K562 (cell line): ENCODE data around the gene YEATS2. TPM values are rescaled to one million over a fixed set of nuclear protein-coding genes. Genes with fewer than 3 reads are reported as not detected.

Experiments used
- ATAC-seq: fragments of 200-7000 bp; cut with Tn5 transposase; 3 replicates; pipeline ENCODE4 v1.9.1; 2020; ENCODE audit warnings: moderate library complexity
- BruUV-seq: library from RNA; stranded (reverse); fragments of 400-500 nt; replicated peaks from 2 replicates; lab custom pipeline; 2021; lab: Mats Ljungman, UMichigan
- CTCF ChIA-PET: fragments of 300-600 bp; formaldehyde crosslinking; extraction: SDS; loops from one replicate; lab custom pipeline; 2021; ENCODE audit warnings: low intra/inter-chr PET ratio; lab: Yijun Ruan, JAX
- POLR2A ChIA-PET: fragments of 300-600, 350-650 bp; sonication (Branson Sonifier 250); formaldehyde crosslinking; extraction: SDS; loops from one replicate; lab custom pipeline; 2021; ENCODE audit warnings: antibody characterized with exemption, inconsistent platforms; lab: Yijun Ruan, JAX
- DNase-seq, 4 experiments: peaks; one replicate each; pipeline versions ENCODE4 v3.0.0 to v3.0.0-alpha.2; 2011 to 2018; ENCODE audit warnings: low spot score in 3 of 4, mixed read lengths in 3 of 4; ENCODE audit errors: extremely low read depth in 1 of 4
- FAIRE-seq: peaks from 2 replicates; lab custom pipeline; 2011; peaks lifted over from hg19 to GRCh38; lab: Jason Lieb, UNC
- H2AFZ ChIP-seq: 2 replicates; pipeline ENCODE4 v1.6.0; 2011; ENCODE audit warnings: low read depth, low read length, control low read depth, inconsistent platforms
- H3K27ac ChIP-seq: fragments of 200-600 bp; 3 replicates; pipeline ENCODE4 v1.8.0; 2011; ENCODE audit warnings: low read depth, mild to moderate bottlenecking, control low read depth, inconsistent platforms, low read length, moderate library complexity, mixed read lengths; ENCODE audit errors: extremely low read depth
- H3K27me3 ChIP-seq, 2 experiments: fragments of 300-600 bp in 1 of 2; 2 replicates in 1 of 2; 3 replicates in 1 of 2; pipeline versions ENCODE4 v1.6.0 to v1.8.0; 2011; ENCODE audit warnings: inconsistent platforms in 2 of 2, low read length in 2 of 2, mild to moderate bottlenecking in 1 of 2, mixed read lengths in 1 of 2, moderate library complexity in 1 of 2; ENCODE audit not compliant: control insufficient read depth in 2 of 2, insufficient read depth in 2 of 2
- H3K36me3 ChIP-seq: fragments of 300-600 bp; 3 replicates; pipeline ENCODE4 v1.8.0; 2011; ENCODE audit warnings: mild to moderate bottlenecking, low read length, inconsistent platforms; ENCODE audit not compliant: control insufficient read depth, insufficient read depth
- H3K4me1 ChIP-seq, 2 experiments: fragments of 200-600 bp in 1 of 2; replicated peaks in 1 of 2; 2 replicates in 1 of 2; 3 replicates in 1 of 2; pipeline versions ENCODE4 v1.5.1 to v1.8.0; 2011; ENCODE audit warnings: inconsistent platforms in 2 of 2, low read length in 2 of 2, mild to moderate bottlenecking in 1 of 2, mixed read lengths in 1 of 2, moderate library complexity in 1 of 2; ENCODE audit not compliant: control insufficient read depth in 2 of 2, insufficient read depth in 2 of 2
- H3K4me2 ChIP-seq: 2 replicates; pipeline ENCODE4 v1.6.1; 2011; ENCODE audit warnings: low read length, control low read depth, inconsistent platforms, mixed read lengths; ENCODE audit not compliant: insufficient read depth
- H3K4me3 ChIP-seq: fragments of 200-600 bp; sonication (generic), shearing (Covaris generic); 2 replicates; pipeline ENCODE4 v1.5.1; 2016; ENCODE audit warnings: control low read depth, inconsistent platforms
- H3K79me2 ChIP-seq: fragments of 200-600 bp; 3 replicates; pipeline ENCODE4 v1.8.0; 2011; ENCODE audit warnings: low read length, inconsistent platforms; ENCODE audit not compliant: control insufficient read depth, insufficient read depth
- H3K9ac ChIP-seq, 2 experiments: 2 replicates each; pipeline versions ENCODE4 v1.6.0 to v1.6.1; 2011; ENCODE audit warnings: low read depth in 2 of 2, low read length in 2 of 2, control low read depth in 1 of 2, inconsistent platforms in 1 of 2, mild to moderate bottlenecking in 1 of 2, mixed read lengths in 1 of 2; ENCODE audit not compliant: insufficient read depth in 1 of 2
- H3K9me1 ChIP-seq: one replicate; pipeline ENCODE4 v1.6.0; 2011; ENCODE audit warnings: inconsistent platforms, mild to moderate bottlenecking, low read length, moderate library complexity; ENCODE audit not compliant: control insufficient read depth, insufficient read depth
- H3K9me3 ChIP-seq: replicated peaks from 2 replicates; pipeline ENCODE4 v1.5.1; 2011; ENCODE audit warnings: low read depth, low read length, inconsistent platforms; ENCODE audit not compliant: control insufficient read depth, insufficient read depth
- H4K20me1 ChIP-seq: replicated peaks from 2 replicates; pipeline ENCODE4 v1.6.1; 2011; ENCODE audit warnings: low read length, inconsistent platforms, mixed read lengths; ENCODE audit not compliant: control insufficient read depth, insufficient read depth
- ARID1B ChIP-seq: fragments of 450-650 bp; IDR thresholded peaks from 2 replicates; pipeline ENCODE4 v1.6.1; 2016; ENCODE audit warnings: antibody characterized with exemption, mild to moderate bottlenecking, inconsistent platforms
- CREB1 ChIP-seq, 2 experiments: sonication (generic) in 1 of 2; formaldehyde crosslinking in 1 of 2; IDR thresholded peaks; 2 replicates each; pipeline versions ENCODE4 v1.6.1 to v1.8.0; 2012 to 2022; ENCODE audit warnings: inconsistent platforms in 1 of 2, mild to moderate bottlenecking in 1 of 2, missing genetic modification reagents in 1 of 2, moderate library complexity in 1 of 2
- MECOM ChIP-seq: fragments of 250-450 bp; sonication (Bioruptor Pico); IDR thresholded peaks from 2 replicates; pipeline ENCODE4 v1.8.0; 2022; ENCODE audit warnings: inconsistent platforms
- PHB2 ChIP-seq: fragments of 450-650 bp; IDR thresholded peaks from 2 replicates; pipeline ENCODE4 v1.6.1; 2017; ENCODE audit warnings: low read depth
- SIRT6 ChIP-seq: IDR thresholded peaks from one replicate; pipeline ENCODE4 v1.6.1; 2012; ENCODE audit warnings: low read depth, mild to moderate bottlenecking, control low read depth, inconsistent platforms, low read length, moderate library complexity
- ZKSCAN8 ChIP-seq: fragments of 200-800 bp; sonication (Bioruptor generic); IDR thresholded peaks from 2 replicates; pipeline ENCODE4 v1.6.1; 2016; ENCODE audit warnings: missing genetic modification characterization, missing compliant biosample characterization
- ZNF408 ChIP-seq: fragments of 250-450 bp; sonication (Bioruptor Pico); IDR thresholded peaks from 2 replicates; pipeline ENCODE4 v1.4.0; 2020; ENCODE audit warnings: low read depth, mild to moderate bottlenecking, moderate library complexity
- ZNF445 ChIP-seq: fragments of 250-450 bp; sonication (Bioruptor Pico); IDR thresholded peaks from 2 replicates; pipeline ENCODE4 v1.4.0; 2020; ENCODE audit warnings: low read depth, mild to moderate bottlenecking, moderate library complexity
- WGBS: fragments of 100-300 bp; shearing (Covaris generic); methylation state at CpG from one replicate; pipeline ENCODE4 v1.1.6; 2016; ENCODE audit warnings: low coverage, mixed read lengths; ENCODE audit not compliant: insufficient coverage; ENCODE audit errors: missing lambda C conversion rate; 5-methylcytosine and 5-hydroxymethylcytosine counted together
- in situ Hi-C: fragments of 300-500 bp; cut with MboI; formaldehyde crosslinking; loops from 4 replicates; pipeline ENCODE4 v1.15.0; 2018; ENCODE audit warnings: inconsistent platforms, mixed read lengths
- intact Hi-C: fragments of 100-400 bp; cut with micrococcal nuclease; formaldehyde crosslinking; loops from 2 replicates; pipeline ENCODE4 v1.14.2; 2022
- polyA plus RNA-seq, 8 experiments: library from polyadenylated mRNA; depleted of rRNA in 4 of 8; stranded (reverse) in 5 of 8; unstranded in 3 of 8; fragments of >200 nt; fragmentation: Nextera tagmentation in 2 of 8; fragmentation: Illumina TruSeq in 1 of 8; extraction: Ambion mirVana in 2 of 8; extraction: Trizol in 1 of 8; gene quantifications; 2 replicates each; pipeline versions ENCODE4 v1.2.1 to v1.2.3, GENCODE V29; 2011 to 2014; ENCODE audit warnings: inconsistent platforms in 1 of 8, missing spikeins in 1 of 8
- total RNA-seq, 7 experiments: library from RNA; depleted of rRNA in 6 of 7; stranded (reverse); fragments of >200 nt in 6 of 7; fragmentation: Illumina TruSeq in 2 of 7; extraction: Trizol in 2 of 7; gene quantifications; 2 replicates each; pipeline versions ENCODE4 v1.2.1 to v1.2.3, GENCODE V29; 2011 to 2021; ENCODE audit warnings: low replicate concordance in 1 of 7
- TF ChIP-seq, protein P1 (sequence below): fragments of 450-650 bp; formaldehyde crosslinking; IDR thresholded peaks from 2 replicates; pipeline ENCODE4 v1.4.0; 2020; ENCODE audit warnings: mild to moderate bottlenecking
- TF ChIP-seq, protein P2 (sequence below): fragments of 250-450 bp; sonication (Bioruptor Pico); IDR thresholded peaks from 2 replicates; pipeline ENCODE4 v1.5.0; 2021; ENCODE audit warnings: mild to moderate bottlenecking, borderline replicate concordance

YEATS2 gene
- total and polyA plus RNA-seq, 9 of the 15 experiments (the other 6 are each of a cell fraction or from before 2014, with no cell fraction given), result 1.8 to 35.2 (median 19.0) TPM

DNA sequence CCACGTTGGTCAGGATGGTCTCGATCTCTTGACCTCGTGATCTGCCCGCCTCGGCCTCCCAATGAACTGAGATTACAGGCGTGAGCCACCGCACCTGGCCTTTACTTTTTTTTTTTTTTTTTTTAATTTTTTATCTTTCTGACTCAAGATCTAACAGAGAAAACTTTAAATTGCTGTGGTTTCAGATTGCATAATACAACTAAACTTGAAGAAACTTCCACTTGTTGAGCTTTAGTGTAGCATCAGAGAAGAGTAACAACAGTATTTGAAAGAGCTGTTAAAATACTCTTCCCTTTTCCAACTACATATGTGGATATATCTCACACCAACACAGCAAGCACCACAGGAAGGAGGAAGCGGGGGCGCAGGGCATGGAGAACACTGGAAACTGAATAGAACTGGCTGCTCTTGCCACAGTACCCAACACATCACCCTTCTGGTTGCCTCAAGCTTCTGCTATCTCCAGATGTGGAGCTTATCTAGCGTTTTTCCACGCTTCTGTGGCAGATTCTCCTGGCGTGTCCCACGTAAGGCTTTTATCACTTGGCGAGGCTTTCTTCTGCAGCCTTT is 82.4 kb downstream of the YEATS2 start (continued):
- TF ChIP-seq, protein P1, sequence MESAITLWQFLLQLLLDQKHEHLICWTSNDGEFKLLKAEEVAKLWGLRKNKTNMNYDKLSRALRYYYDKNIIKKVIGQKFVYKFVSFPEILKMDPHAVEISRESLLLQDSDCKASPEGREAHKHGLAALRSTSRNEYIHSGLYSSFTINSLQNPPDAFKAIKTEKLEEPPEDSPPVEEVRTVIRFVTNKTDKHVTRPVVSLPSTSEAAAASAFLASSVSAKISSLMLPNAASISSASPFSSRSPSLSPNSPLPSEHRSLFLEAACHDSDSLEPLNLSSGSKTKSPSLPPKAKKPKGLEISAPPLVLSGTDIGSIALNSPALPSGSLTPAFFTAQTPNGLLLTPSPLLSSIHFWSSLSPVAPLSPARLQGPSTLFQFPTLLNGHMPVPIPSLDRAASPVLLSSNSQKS, result no peak
- no peak for TF ChIP-seq PHB2

DNA sequence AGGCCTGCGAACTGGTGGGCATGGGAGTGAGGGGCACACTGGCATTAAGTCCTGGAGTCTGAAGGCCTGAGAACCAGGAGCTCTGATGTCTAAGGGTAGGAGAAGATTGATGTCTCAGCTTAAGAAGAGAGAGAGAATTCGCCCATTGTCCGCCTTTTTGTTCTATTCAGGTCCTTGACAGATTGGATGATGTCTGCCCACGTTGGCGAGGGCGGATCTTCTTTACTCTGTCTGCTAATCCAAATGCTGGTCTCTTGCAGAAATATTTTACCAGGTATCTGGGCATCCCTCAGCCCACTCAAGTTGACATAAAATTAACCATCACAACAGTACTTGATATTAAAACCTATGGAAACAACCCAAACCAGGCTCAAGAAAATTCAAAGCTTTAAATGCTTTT is 83.6 kb downstream of the YEATS2 start:
- no TSS peak for BruUV-seq
- no peaks in the 10 kb centered on the region; a peak in 1 of 5 replicates for H3K4me1 ChIP-seq
- intact Hi-C loops (no loop called here), in situ Hi-C loops (no loop called here)
- H3K4me2 ChIP-seq, result no peak overlapping the region
- ChIA-PET POLR2A (interaction anchor here (0.6 kb wide), 1 partner anchor 396 kb away, joined by 3 read pairs; no protein-coding TSS in a partner anchor), CTCF (no interaction called here)
- H3K9ac ChIP-seq, result no peak overlapping the region; a peak in 1 of 4 replicates
- H3K9me3 ChIP-seq, result no peaks in the 10 kb centered on the region
- H2AFZ ChIP-seq, result no peak overlapping the region
- WGBS, result 90% methylated on average over 6 of the region's 6 CpGs
- H3K36me3 ChIP-seq, result peaks cover 68% of the 10 kb centered on the region
- no peaks in the 10 kb centered on the region for H3K27me3 ChIP-seq
- no peaks in the 10 kb centered on the region for H4K20me1 ChIP-seq
- DNase-seq, result no peak
- TF ChIP-seq MECOM (CRISPR knock-in tag) (no peak), ARID1B (no peak), SIRT6 (no peak), ZNF445 (CRISPR knock-in tag) (no peak), CREB1 (IDR thresholded peaks at IDR 0.05) (no peak), CREB1 (CRISPR knock-in tag; IDR thresholded peaks at IDR 0.05) (no peak), ZNF408 (CRISPR knock-in tag) (no peak), ZKSCAN8 (CRISPR knock-in tag) (no peak)
- TF ChIP-seq, protein P2, sequence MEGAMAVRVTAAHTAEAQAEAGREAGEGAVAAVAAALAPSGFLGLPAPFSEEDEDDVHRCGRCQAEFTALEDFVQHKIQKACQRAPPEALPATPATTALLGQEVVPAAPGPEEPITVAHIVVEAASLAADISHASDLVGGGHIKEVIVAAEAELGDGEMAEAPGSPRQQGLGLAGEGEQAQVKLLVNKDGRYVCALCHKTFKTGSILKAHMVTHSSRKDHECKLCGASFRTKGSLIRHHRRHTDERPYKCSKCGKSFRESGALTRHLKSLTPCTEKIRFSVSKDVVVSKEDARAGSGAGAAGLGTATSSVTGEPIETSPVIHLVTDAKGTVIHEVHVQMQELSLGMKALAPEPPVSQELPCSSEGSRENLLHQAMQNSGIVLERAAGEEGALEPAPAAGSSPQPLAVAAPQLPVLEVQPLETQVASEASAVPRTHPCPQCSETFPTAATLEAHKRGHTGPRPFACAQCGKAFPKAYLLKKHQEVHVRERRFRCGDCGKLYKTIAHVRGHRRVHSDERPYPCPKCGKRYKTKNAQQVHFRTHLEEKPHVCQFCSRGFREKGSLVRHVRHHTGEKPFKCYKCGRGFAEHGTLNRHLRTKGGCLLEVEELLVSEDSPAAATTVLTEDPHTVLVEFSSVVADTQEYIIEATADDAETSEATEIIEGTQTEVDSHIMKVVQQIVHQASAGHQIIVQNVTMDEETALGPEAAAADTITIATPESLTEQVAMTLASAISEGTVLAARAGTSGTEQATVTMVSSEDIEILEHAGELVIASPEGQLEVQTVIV, result no peak
- no peak for FAIRE-seq
- no peaks in the 10 kb centered on the region for H3K79me2 ChIP-seq
- no peak overlapping the region for H3K27ac ChIP-seq
- ATAC-seq, result no peak
- H3K4me3 ChIP-seq, result no peak overlapping the region
- H3K9me1 ChIP-seq, result no peaks in the 10 kb centered on the region
